ENCODE data around the gene PLXNA1.

PLXNA1 gene

GRCh38 chr3:127003175-127003555, 20.2 kb downstream of the PLXNA1 start:
- DNase-seq, result no peak

- no peak for DNase-seq
These were observed 20.8 kb downstream of the PLXNA1 start for GRCh38 chr3:127003601-127004280.

- no peak for DNase-seq
These were observed 21.9 kb downstream of the PLXNA1 start for GRCh38 chr3:127004641-127005397.

GRCh38 chr3:127005864-127006500, 23.1 kb downstream of the PLXNA1 start:
- no peak for DNase-seq

GRCh38 chr3:127006781-127007436, 24.0 kb downstream of the PLXNA1 start:
- no peak for DNase-seq

GRCh38 chr3:127008236-127008635, 25.3 kb downstream of the PLXNA1 start:
- no peak for DNase-seq

- no peak for DNase-seq
These were observed 26.6 kb downstream of the PLXNA1 start for GRCh38 chr3:127009531-127009930.

GRCh38 chr3:127011270-127011992, 28.5 kb downstream of the PLXNA1 start:
- DNase-seq, result no peak

- no peak for DNase-seq
These were observed 29.2 kb downstream of the PLXNA1 start for GRCh38 chr3:127012091-127012490.

GRCh38 chr3:127013181-127013580, 30.3 kb downstream of the PLXNA1 start:
- DNase-seq, result no peak

- no peak for DNase-seq
These were observed 31.0 kb downstream of the PLXNA1 start for GRCh38 chr3:127013758-127014535.

- DNase-seq, result no peak
These were observed 31.8 kb downstream of the PLXNA1 start for GRCh38 chr3:127014536-127015281.

GRCh38 chr3:127015282-127016042, 32.5 kb downstream of the PLXNA1 start:
- DNase-seq, result no peak

GRCh38 chr3:127016043-127016343, 33.1 kb downstream of the PLXNA1 start:
- no peak for DNase-seq

- no peak for DNase-seq
These were observed 33.5 kb downstream of the PLXNA1 start for GRCh38 chr3:127016461-127016860.

- no peak for DNase-seq
These were observed 34.3 kb downstream of the PLXNA1 start for GRCh38 chr3:127017229-127017628.

- DNase-seq, result no peak
These were observed 34.9 kb downstream of the PLXNA1 start for GRCh38 chr3:127017781-127018180.

- no peak for DNase-seq
These were observed 35.5 kb downstream of the PLXNA1 start for GRCh38 chr3:127018306-127018828.

GRCh38 chr3:127019449-127019848, 36.5 kb downstream of the PLXNA1 start:
- DNase-seq, result no peak

- no peak for DNase-seq
These were observed 37.6 kb downstream of the PLXNA1 start for GRCh38 chr3:127020543-127020942.

Data from stimulated activated naive CD4-positive, alpha-beta T cell (primary cell).